Endothelial cell (in vitro differentiated cells): ENCODE measurements around the gene LDAH. TPM values are rescaled to one million over a fixed set of nuclear protein-coding genes. Genes with fewer than 3 reads are reported as not detected.

Source experiments
- DNase-seq: peaks from one replicate; pipeline ENCODE4 v3.0.0; 2021; ENCODE audit warnings: low spot score
- H3K27ac Mint-ChIP-seq: one replicate; pipeline ENCODE4 v1.8.0; 2021; ENCODE audit warnings: mixed read lengths, inconsistent platforms; ENCODE audit not compliant: unreplicated experiment
- H3K27me3 Mint-ChIP-seq: one replicate; pipeline ENCODE4 v1.8.0; 2021; ENCODE audit warnings: mild to moderate bottlenecking, moderate library complexity, mixed read lengths, inconsistent platforms; ENCODE audit not compliant: unreplicated experiment
- H3K36me3 Mint-ChIP-seq: one replicate; pipeline ENCODE4 v1.8.0; 2021; ENCODE audit warnings: mild to moderate bottlenecking, low read depth, mixed read lengths, inconsistent platforms; ENCODE audit not compliant: unreplicated experiment
- H3K4me1 Mint-ChIP-seq: one replicate; pipeline ENCODE4 v1.8.0; 2021; ENCODE audit warnings: mild to moderate bottlenecking, mixed read lengths, inconsistent platforms; ENCODE audit not compliant: unreplicated experiment
- H3K4me3 Mint-ChIP-seq: one replicate; pipeline ENCODE4 v1.8.0; 2021; ENCODE audit warnings: mild to moderate bottlenecking, mixed read lengths, inconsistent platforms; ENCODE audit not compliant: unreplicated experiment
- H3K9me3 Mint-ChIP-seq: one replicate; pipeline ENCODE4 v1.8.0; 2021; ENCODE audit warnings: mixed read lengths, inconsistent platforms; ENCODE audit not compliant: unreplicated experiment
- total RNA-seq: library from RNA; stranded (reverse); fragmentation: NEBNext Ultra II Directional; extraction: Animal tissue kit (Norgen Biotek cat#: 25700); gene quantifications from one replicate; pipeline ENCODE4 v1.2.1, GENCODE V29; 2021; ENCODE audit not compliant: unreplicated experiment
- TF ChIP-seq, protein P1 (sequence below): fragments of 200-600 bp; sonication (generic); IDR thresholded peaks from one replicate; pipeline ENCODE4 v1.5.0; 2021; ENCODE audit warnings: antibody characterized with exemption; ENCODE audit not compliant: unreplicated experiment

Gene LDAH
- total RNA-seq, 1 donor from 2014 or later, result 21.9 TPM

DNA sequence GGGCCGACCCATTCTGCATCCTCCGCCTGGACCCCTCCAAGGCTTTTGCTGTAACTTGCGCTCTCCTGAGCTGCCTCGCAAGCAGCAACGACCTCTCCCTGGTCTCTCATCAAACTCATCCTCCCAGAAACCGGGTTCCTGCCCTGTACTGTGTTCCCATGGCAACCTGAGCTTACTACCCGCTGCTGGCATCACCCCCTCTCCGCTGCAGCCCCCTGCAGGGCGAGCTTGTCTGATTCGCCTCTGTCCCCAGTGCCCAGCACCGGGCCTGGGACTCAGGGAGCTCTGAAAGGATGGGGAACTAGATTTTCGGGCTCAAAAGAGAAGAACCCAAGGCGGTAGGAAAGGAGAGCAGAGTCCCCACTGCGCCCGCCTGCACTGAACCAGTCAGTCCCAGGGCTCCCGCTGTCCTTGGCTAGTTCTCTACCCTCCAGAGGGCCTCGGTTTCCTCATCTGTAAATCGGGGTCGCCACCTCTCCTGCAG, 172.5 kb downstream of the LDAH start:
- H3K9me3 Mint-ChIP-seq, result no peaks in the 10 kb centered on the region
- H3K27me3 Mint-ChIP-seq, result peaks cover 21% of the 10 kb centered on the region
- peak overlapping the region; percentile 55 for H3K27ac Mint-ChIP-seq
- TF ChIP-seq, protein P1, sequence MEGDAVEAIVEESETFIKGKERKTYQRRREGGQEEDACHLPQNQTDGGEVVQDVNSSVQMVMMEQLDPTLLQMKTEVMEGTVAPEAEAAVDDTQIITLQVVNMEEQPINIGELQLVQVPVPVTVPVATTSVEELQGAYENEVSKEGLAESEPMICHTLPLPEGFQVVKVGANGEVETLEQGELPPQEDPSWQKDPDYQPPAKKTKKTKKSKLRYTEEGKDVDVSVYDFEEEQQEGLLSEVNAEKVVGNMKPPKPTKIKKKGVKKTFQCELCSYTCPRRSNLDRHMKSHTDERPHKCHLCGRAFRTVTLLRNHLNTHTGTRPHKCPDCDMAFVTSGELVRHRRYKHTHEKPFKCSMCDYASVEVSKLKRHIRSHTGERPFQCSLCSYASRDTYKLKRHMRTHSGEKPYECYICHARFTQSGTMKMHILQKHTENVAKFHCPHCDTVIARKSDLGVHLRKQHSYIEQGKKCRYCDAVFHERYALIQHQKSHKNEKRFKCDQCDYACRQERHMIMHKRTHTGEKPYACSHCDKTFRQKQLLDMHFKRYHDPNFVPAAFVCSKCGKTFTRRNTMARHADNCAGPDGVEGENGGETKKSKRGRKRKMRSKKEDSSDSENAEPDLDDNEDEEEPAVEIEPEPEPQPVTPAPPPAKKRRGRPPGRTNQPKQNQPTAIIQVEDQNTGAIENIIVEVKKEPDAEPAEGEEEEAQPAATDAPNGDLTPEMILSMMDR, result no peak
- H3K4me1 Mint-ChIP-seq, result peaks cover 38% of the 10 kb centered on the region
- H3K4me3 Mint-ChIP-seq, result peak overlapping the region; percentile 93
- peak; percentile 38 for DNase-seq
- peaks cover 17% of the 10 kb centered on the region for H3K36me3 Mint-ChIP-seq

DNA sequence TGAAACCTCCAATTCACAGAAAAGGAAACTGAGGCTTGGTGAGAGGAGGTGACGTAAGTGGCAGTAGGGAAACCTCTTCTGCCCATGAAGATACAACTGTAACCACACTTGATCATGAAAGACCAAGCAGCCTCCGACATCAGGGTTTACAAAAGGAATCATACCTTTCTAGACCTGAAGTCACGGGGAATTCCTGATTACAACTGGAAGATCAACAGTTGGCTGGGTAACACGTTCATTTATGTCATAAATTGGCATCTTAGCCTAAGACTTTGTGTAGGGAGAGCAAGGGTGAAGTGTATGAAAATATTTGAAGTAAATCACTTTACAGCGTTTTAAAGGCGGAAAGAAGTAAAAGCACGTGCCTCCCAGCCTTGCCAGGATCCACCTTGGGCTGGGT, 172.9 kb downstream of the LDAH start:
- Mint-ChIP-seq H3K36me3 (peaks cover 19% of the 10 kb centered on the region), H3K27me3 (peaks cover 21% of the 10 kb centered on the region), H3K4me3 (peak overlapping the region; percentile 93), H3K9me3 (no peaks in the 10 kb centered on the region), H3K4me1 (peaks cover 33% of the 10 kb centered on the region), H3K27ac (peak overlapping the region; percentile 26)
- TF ChIP-seq, protein P1, result no peak
- DNase-seq, result no peak

DNA sequence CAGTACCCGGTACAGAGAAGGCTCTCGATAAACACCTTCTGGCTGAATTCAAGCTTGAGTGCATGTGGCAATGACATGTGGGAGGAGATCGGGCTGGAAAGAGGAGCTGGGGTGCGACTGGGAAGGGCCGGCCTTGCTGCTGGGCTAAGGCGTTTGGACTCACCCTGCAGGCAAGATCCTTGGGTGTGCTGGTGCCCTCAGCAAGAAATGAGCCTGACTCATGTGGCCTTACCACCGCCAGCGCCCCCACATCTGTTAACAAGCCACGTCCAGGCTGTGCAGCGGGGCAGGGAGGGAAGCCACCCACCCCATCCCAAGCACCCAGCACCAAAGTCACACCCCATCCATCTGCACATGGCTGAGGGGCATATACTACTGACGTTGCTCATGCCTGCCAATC, 173.3 kb downstream of the LDAH start:
- Mint-ChIP-seq H3K27ac (peak overlapping the region; percentile 20), H3K36me3 (peaks cover 23% of the 10 kb centered on the region), H3K9me3 (no peaks in the 10 kb centered on the region), H3K4me3 (peak overlapping the region; percentile 93), H3K27me3 (peaks cover 22% of the 10 kb centered on the region), H3K4me1 (peaks cover 31% of the 10 kb centered on the region)
- TF ChIP-seq, protein P1, result no peak
- no peak for DNase-seq

DNA sequence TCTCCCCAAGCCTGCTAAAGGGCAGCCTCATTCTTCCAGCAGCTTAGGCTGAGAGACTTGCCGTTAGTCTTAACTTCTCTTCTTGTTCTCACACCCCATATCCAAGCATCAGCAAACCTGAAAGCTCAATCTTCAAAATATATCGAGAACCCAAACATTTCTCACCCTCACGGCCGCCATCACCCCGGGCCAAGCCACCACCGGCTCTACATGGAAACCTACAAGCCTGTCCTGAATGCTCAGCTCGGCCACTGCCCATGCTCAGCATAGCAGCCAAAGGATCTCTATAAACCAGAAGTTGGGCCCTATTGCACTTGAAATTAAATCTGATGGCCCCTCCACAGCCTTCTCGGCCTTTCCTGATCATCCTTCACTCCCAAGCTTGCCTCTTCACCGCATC, 174.1 kb downstream of the LDAH start:
- peaks cover 26% of the 10 kb centered on the region for H3K27me3 Mint-ChIP-seq
- H3K27ac Mint-ChIP-seq, result peak overlapping the region; percentile 37

DNA sequence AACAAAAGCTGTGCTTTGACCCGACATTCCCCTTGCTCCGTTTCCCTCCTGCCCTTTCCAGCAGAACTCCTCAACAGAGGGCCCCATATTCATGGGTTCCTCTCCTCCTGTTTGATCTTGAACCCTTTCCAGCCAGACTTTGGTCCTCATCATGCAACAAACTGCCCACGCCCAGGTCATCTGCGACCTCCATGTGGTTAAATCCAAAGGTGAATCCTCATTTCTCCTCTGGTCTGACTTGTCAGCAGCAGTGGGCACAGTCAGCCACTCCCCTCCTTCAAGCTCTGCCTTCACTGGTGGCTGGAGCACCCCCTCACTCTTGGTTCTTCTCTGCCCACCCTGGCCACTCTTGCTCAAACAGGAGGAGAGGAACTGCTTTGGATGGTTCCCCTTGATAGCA, 174.7 kb downstream of the LDAH start:
- H3K27me3 Mint-ChIP-seq, result peaks cover 26% of the 10 kb centered on the region
- H3K4me1 Mint-ChIP-seq, result peaks cover 29% of the 10 kb centered on the region
- no peak for DNase-seq
- peaks cover 34% of the 10 kb centered on the region for H3K36me3 Mint-ChIP-seq
- TF ChIP-seq, protein P1, result no peak
- H3K9me3 Mint-ChIP-seq, result no peaks in the 10 kb centered on the region
- peak overlapping the region; percentile 26 for H3K4me3 Mint-ChIP-seq
- peak overlapping the region; percentile 15 for H3K27ac Mint-ChIP-seq

More for the DNA sequence above, 174.1 kb downstream of the LDAH start:
- Mint-ChIP-seq H3K4me3 (peak overlapping the region; percentile 53), H3K4me1 (peaks cover 29% of the 10 kb centered on the region), H3K36me3 (peaks cover 30% of the 10 kb centered on the region), H3K9me3 (no peaks in the 10 kb centered on the region)
- DNase-seq, result no peak
- TF ChIP-seq, protein P1, result no peak
